Anterior cingulate cortex (tissue), 58 donors: ENCODE data around the gene SNUPN.
"Not testable (repeated sequence)": the region's sequence is repeated elsewhere in the genome, so short reads cannot be mapped to it uniquely, and the experiment has no call there.

ENCODE experiments used
- DNase-seq, 58 donors: peaks; one replicate each; lab custom pipeline; 2025; lab: John Stamatoyannopoulos, UW

The SNUPN gene

GRCh38 chr15:75589071-75589470 is 36.5 kb downstream of the SNUPN start:
- no peak for DNase-seq

DNA sequence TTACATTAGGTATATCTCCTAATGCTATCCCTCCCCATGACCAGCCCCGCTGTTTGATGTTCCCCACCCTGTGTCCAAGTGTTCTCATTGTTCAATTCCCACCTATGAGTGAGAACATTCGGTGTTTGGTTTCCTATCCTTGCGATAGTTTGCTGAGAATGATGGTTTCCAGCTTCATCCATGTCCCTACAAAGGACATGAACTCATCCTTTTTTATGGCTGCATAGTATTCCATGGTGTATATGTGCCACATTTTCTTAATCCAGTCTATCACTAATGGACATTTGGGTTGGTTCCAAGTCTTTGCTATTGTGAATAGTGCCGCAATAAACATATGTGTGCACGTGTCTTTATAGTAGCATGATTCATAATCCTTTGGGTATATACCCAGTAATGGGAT is 39.1 kb downstream of the SNUPN start:
- not testable (repeated sequence) for DNase-seq

DNA sequence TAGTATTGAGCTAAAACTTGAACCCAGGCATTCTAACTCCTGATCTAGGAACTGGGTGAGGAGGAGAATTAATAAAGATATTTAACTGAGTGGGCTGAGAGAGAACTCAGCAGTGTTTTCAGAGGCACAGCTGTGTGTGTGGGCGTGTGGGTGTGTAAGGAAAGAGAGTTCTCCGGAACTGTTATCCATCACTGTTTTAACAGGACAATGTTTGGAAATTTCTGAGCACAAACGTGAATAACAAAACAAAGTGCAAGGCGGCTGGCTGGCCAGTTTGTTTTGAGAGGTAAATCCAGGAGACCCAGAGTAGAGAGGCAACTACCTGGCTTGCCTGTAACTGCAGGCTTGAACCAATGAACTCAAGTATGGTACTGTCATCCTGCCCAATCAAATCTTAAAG is 41.4 kb downstream of the SNUPN start:
- DNase-seq, result peak in 2 of 58 donors; percentile 12 to 25

- DNase-seq, result peak in 1 of 58 donors; percentile 7
Observed at GRCh38 chr15:75583701-75584100, 41.8 kb downstream of the SNUPN start.

DNA sequence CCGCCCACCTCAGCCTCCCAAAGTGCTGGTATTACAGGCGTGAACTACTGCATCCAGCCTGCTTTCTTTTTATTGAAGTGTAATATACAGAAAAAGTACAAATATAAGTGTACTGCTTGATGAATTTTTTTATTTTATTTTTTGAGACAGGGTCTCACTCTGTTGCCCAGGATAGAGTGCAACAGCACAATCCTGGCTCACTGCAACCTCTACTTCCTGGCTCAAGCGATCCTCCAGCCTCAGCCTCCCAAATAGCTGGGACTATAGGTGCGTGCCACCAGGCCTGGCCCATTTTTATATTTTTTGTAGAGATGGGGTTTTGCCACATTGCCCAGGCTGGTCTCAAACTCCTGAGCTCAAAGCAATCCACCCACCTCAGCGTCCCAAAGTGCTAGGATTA is 42.6 kb downstream of the SNUPN start:
- DNase-seq, result not testable (repeated sequence)

GRCh38 chr15:75578948-75579920 is 46.3 kb downstream of the SNUPN start, which contains the start of gene PTPN9:
Gene PTPN9 (minus strand): TSS chr15:75579315. CDS start chr15:75578776, 539 bp downstream.
- peak in 57 of 58 donors; percentile 32 to 89 (median 78) for DNase-seq

DNA sequence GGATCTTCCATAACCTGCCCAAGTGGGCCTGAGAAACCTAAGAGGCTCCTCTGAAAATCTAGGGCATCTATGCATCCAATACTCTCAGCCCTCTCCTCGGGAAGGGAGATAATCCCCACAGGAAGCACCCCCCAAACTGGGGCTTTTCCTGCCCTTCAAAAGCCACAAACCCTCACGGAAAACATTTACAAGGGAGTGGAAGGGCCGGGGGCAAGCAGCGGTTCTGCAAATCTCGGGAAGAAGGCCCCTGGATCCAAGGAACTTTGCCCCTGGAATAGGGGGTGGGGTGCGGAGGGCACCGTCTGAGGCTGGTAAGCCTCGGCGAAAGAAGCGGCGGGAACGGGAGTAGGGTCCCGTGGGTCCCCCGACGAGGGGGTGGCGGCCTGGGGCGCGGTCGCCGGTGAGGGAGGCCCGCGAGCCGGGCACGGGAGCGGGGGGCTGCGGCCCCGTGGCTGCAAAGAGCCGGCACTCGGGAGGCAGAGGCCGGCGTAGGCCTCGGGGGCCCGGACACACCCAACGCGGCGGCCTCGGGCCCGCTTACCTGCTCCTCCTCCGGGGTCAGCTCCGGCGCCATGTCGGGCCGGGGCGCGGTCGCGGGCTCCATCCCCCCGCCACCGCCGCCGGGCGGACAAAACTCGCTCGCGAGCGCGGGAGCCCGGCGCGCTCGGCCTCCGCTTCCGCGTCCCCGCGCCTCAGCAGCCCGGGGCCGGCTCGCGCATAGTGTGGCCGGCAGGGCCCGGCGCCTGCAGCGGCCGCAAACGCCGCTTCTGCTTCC is 47.2 kb downstream of the SNUPN start:
- DNase-seq, result peak in 17 of 58 donors; percentile 6 to 63 (median 30)

GRCh38 chr15:75577401-75578172 is 47.9 kb downstream of the SNUPN start:
- DNase-seq, result peak in 8 of 58 donors; percentile 16 to 63 (median 35)

DNA sequence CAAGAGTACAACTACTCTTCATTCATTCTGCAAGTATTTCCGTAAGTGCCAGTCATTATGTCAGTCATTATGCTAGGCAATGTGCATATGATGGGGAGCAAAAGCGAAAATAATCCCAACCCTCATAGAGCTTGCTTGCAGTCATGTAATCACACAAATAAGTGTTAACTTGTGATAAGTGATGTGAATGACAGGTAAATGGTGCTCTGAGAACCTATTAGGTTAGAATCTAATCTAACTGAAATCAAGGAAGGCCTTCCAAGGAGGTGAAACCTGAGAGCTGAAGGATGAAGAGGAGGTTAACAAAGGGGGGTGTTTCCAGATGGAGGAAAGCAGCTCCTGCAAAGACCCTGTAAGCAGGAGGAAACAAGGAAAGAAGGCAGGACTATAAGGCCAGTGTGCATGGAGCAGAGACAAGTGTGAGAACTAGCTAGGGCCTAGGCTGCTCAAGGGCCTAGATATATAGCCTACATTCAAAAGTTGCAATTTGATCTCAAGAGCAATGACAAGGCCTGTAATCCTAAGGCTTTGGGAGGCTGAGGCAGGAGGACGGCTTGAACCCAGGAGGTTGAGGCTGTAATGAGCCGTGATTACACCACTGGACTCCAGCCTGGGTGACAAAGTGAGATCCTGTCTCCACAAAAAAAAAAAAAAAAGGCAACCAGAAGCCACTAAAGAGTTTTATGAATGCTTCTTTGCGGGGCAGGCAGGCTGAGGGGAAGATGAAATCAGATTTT is 51.7 kb downstream of the SNUPN start:
- no peak for DNase-seq

- DNase-seq, result no peak
Observed at GRCh38 chr15:75570126-75570845, 55.2 kb downstream of the SNUPN start.

GRCh38 chr15:75565062-75565970 is 60.2 kb downstream of the SNUPN start:
- no peak for DNase-seq

- DNase-seq, result no peak
Observed at GRCh38 chr15:75561888-75562287, 63.6 kb downstream of the SNUPN start.

DNA sequence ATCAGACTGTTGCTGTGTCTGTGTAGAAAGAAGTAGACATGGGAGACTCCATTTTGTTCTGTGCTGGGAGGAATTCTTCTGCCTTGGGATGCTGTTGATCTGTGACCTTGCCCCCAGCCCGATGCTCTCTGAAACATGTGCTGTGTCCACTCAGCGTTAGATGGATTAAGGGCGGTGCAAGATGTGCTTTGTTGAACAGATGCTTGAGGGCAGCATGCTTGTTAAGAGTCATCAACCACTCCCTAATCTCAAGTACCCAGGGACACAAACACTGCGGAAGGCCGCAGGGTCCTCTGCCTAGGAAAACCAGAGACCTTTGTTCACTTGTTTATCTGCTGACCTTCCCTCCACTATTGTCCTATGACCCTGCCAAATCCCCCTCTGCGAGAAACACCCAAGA is 66.2 kb downstream of the SNUPN start:
- not testable (repeated sequence) for DNase-seq

- not testable (repeated sequence) for DNase-seq
Observed at GRCh38 chr15:75558955-75559354, 66.6 kb downstream of the SNUPN start.

DNA sequence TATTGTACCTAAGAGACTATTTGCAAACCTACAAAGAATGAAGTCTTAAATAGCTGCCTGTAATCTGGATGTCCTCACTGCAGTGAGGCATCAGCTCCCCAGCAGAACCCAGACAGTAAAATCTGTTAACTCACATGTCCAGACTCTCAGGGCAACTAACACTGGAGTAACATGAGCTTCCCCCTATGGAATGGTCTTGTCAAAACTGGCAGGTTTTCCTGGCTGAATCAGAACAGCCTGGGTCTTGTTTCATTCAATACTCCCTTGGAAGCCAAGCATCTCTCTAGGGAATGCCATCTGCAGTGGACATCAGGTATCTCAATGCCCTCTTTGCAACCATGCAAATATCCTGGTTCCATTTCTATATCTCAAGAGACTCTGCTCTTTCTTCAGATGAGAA is 70.8 kb downstream of the SNUPN start:
- no peak for DNase-seq

DNA sequence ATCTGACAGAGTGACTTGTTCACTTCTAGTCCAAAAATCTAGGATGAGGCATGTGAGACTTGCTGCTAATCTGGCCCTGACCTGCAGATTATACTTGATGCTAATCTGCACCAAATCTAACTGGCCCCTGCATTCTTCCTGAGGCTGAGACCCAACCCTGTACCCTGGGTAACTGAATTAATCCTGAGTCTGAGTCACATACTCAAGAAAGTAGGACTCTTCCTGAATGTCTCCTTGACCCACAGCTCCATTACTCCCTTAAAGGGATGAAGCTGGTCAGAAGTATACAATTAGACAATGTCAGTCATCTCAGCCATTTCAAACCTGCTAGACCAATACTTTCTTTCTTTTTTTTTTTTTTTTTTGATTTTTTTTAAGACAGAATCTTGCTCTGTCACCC is 71.9 kb downstream of the SNUPN start:
- DNase-seq, result no peak

GRCh38 chr15:75551091-75551490 is 74.4 kb downstream of the SNUPN start:
- DNase-seq, result no peak
